Measurements from ENCODE around the gene PLEK. TPM values are rescaled to one million over a fixed set of nuclear protein-coding genes. Genes with fewer than 3 reads are reported as not detected.

PLEK gene
- polyA plus RNA-seq, 2 of the 4 experiments (the other 2 are of a cell fraction) = 0.04 TPM; not detected in 1

DNA sequence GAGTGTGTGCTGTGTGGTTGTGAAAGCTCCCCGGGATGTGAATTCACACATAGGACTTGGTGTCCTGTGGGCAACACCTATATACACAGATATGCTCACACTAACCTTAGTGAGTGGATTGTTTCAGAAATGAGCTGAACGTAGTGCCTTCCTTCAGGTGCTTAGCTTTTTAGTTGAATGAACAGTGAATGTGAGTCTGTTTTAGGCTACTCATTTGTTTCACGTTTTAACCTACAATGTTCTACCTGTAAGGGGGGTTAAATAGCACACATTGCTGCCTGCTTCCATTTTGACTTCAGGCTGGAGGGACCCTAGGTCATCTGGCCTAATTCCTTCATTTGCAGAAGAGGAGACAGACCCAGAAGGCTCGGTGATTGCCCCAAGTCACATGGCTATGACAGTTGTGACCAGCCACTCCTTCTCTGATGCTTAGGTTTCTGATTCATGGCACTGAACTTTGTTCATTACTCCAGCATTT, 1.0 kb downstream of the PLEK start:
- no peak overlapping the region for H3K4me3 ChIP-seq
- CTCF ChIA-PET = interaction anchor here (1.1 to 3.5 kb wide), 2 partner anchors 75 to 98 kb away, joined by 3 to 16 read pairs; no protein-coding TSS in a partner anchor
- POLR2A ChIA-PET = no interaction called here
- no peak for TF ChIP-seq FOSB (CRISPR knock-in tag; IDR thresholded peaks at IDR 0.05)
- TF ChIP-seq KDM1A (IDR thresholded peaks at IDR 0.05; ENCODE audit: low read depth) = no peak
- no peak for TF ChIP-seq ELK1 (IDR thresholded peaks at IDR 0.05; ENCODE audit: low read depth, low read length)
- no peak for TF ChIP-seq BHLHE40 (IDR thresholded peaks at IDR 0.05; ENCODE audit: low read depth, low read length)
- no peak for TF ChIP-seq EHMT2 (IDR thresholded peaks at IDR 0.05; ENCODE audit: low read depth)
- TF ChIP-seq USF2 (IDR thresholded peaks at IDR 0.05) = no peak
- TF ChIP-seq RFX5 (IDR thresholded peaks at IDR 0.05) = no peak
- no peak for TF ChIP-seq ESRRA (IDR thresholded peaks at IDR 0.05; ENCODE audit: borderline replicate concordance, low read length)
- TF ChIP-seq, protein P1, sequence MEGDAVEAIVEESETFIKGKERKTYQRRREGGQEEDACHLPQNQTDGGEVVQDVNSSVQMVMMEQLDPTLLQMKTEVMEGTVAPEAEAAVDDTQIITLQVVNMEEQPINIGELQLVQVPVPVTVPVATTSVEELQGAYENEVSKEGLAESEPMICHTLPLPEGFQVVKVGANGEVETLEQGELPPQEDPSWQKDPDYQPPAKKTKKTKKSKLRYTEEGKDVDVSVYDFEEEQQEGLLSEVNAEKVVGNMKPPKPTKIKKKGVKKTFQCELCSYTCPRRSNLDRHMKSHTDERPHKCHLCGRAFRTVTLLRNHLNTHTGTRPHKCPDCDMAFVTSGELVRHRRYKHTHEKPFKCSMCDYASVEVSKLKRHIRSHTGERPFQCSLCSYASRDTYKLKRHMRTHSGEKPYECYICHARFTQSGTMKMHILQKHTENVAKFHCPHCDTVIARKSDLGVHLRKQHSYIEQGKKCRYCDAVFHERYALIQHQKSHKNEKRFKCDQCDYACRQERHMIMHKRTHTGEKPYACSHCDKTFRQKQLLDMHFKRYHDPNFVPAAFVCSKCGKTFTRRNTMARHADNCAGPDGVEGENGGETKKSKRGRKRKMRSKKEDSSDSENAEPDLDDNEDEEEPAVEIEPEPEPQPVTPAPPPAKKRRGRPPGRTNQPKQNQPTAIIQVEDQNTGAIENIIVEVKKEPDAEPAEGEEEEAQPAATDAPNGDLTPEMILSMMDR (IDR thresholded peaks at IDR 0.05) = no peak
- TF ChIP-seq HEYL (CRISPR knock-in tag; IDR thresholded peaks at IDR 0.05) = no peak
- TF ChIP-seq CHD4 (IDR thresholded peaks at IDR 0.05; ENCODE audit: borderline replicate concordance) = no peak
- TF ChIP-seq HOXB5 (CRISPR knock-in tag; IDR thresholded peaks at IDR 0.05) = no peak
- TF ChIP-seq CEBPB (IDR thresholded peaks at IDR 0.05) = no peak
- no peak for TF ChIP-seq ZSCAN20 (CRISPR knock-in tag; IDR thresholded peaks at IDR 0.05)
- no peak for TF ChIP-seq MAZ (IDR thresholded peaks at IDR 0.05; ENCODE audit: borderline replicate concordance, low read depth, low read length)
- no peak for TF ChIP-seq CBX2 (IDR thresholded peaks at IDR 0.05; ENCODE audit: borderline replicate concordance, low read depth)
- no peak overlapping the region for H3K27ac ChIP-seq
- no peak for FAIRE-seq
- H3K4me1 ChIP-seq = no peaks in the 10 kb centered on the region
- no peak for DNase-seq (ENCODE audit: low read depth in 1 of 2, low spot score in 1 of 2)
- ATAC-seq = no peak
- H3K4me2 ChIP-seq = no peak overlapping the region
- 61% methylated on average over 4 of the region's 4 CpGs for WGBS (ENCODE audit: missing lambda C conversion rate)
- H3K9me3 ChIP-seq = no peaks in the 10 kb centered on the region

DNA sequence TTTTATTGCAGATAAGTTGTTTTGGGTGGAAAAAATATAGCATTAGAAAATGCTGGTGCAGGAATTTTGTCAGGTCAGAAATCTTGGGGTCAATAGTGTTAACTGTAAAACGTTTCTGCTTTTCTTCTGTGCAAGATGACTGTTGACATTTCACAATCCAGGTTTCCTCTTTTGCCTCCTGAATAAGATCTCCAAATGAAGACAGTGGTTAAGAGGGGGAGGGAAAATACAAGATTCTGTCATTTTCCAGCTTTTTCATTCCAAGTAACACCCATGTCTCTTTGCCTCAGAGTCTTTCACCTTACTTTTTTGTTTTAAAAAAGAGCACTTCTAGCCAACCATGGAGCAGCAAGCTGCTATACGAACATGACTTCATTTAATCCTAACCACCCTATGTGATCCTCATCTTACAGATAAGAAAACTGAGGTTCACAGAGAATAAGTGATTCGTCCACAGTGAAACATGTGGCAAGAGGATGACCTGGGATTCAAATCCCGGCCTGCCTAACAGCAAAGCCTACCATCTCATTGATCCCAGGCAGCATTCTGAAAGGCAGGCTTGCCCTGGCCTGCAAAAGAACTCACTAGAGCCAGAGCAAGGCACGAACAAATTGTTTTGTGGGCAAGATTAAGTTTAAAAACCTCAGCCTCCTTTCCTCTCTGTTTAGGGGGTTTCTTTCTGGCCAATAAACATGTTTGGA, 3.0 kb downstream of the PLEK start:
- H3K4me1 ChIP-seq = no peaks in the 10 kb centered on the region
- H3K4me3 ChIP-seq = no peak overlapping the region
- 26% methylated on average over 5 of the region's 5 CpGs for WGBS (ENCODE audit: missing lambda C conversion rate)
- ATAC-seq (peak in 1 of 2 experiments; percentile 42; a peak in 2 of 6 replicates), DNase-seq (ENCODE audit: low read depth in 1 of 2, low spot score in 1 of 2) (no peak), FAIRE-seq (no peak)
- H3K4me2 ChIP-seq = no peak overlapping the region
- H3K27ac ChIP-seq = no peak overlapping the region
- TF ChIP-seq NR3C1 (IDR thresholded peaks at IDR 0.05) (no peak), TP53 (CRISPR knock-in tag; IDR thresholded peaks at IDR 0.05) (no peak), RAD21 (conservative IDR thresholded peaks at IDR 0.05 in 1 of 2, IDR thresholded peaks at IDR 0.05 in 1 of 2) (no peak), POLR2AphosphoS2 (conservative IDR thresholded peaks at IDR 0.05; ENCODE audit: low read length) (no peak), BHLHE40 (IDR thresholded peaks at IDR 0.05; ENCODE audit: low read depth, low read length) (no peak), CEBPB (IDR thresholded peaks at IDR 0.05) (no peak), ESRRA (IDR thresholded peaks at IDR 0.05; ENCODE audit: borderline replicate concordance, low read length) (no peak), EP300 (IDR thresholded peaks at IDR 0.05) (no peak), CBX2 (IDR thresholded peaks at IDR 0.05; ENCODE audit: borderline replicate concordance, low read depth) (no peak), SREBF2 (IDR thresholded peaks at IDR 0.05) (no peak), FOSL2 (IDR thresholded peaks at IDR 0.05) (no peak), FOSL2 (CRISPR knock-in tag; IDR thresholded peaks at IDR 0.05) (no peak), MAX (IDR thresholded peaks at IDR 0.05) (no peak), CHD4 (IDR thresholded peaks at IDR 0.05; ENCODE audit: borderline replicate concordance) (no peak), ZNF302 (CRISPR knock-in tag; IDR thresholded peaks at IDR 0.05) (no peak), CHD2 (IDR thresholded peaks at IDR 0.05; ENCODE audit: low read length, partially characterized antibody) (no peak), ZFP36 (IDR thresholded peaks at IDR 0.05; ENCODE audit: borderline replicate concordance, partially characterized antibody) (no peak), NFE2L2 (conservative IDR thresholded peaks at IDR 0.05; ENCODE audit: low read length) (no peak)
- ChIA-PET CTCF (interaction anchor here (0.9 to 3.5 kb wide), 3 partner anchors 18 to 73 kb away, joined by 3 to 16 read pairs (median 3); no protein-coding TSS in a partner anchor), POLR2A (no interaction called here)
- H3K9me3 ChIP-seq = no peaks in the 10 kb centered on the region

Measured in A549 (cell line).